Activated naive CD8-positive, alpha-beta T cell treated with anti-CD3 and anti-CD28 coated beads, Interleukin-2, amount 10 ng/mL, durations not matched to agents 7 days and 5 days (primary cell): ENCODE measurements around the gene PARVG. TPM values are rescaled to one million over a fixed set of nuclear protein-coding genes. Genes with fewer than 3 reads are reported as not detected.

Experiments
- ATAC-seq: fragments of 150-1000 bp; cut with Tn5 transposase; one replicate; pipeline ENCODE4 v1.10.0; 2021; ENCODE audit warnings: low read depth, moderate library complexity
- POLR2A ChIA-PET: fragments of 350-600 bp; sonication (Branson Sonifier 250); formaldehyde crosslinking; loops from one replicate; lab custom pipeline; 2021; ENCODE audit warnings: antibody characterized with exemption; lab: Charles Lee
- DNase-seq: peaks from one replicate; pipeline ENCODE4 v3.0.0; 2021
- H3K27ac Mint-ChIP-seq: one replicate; pipeline ENCODE4 v1.8.0; 2022; ENCODE audit warnings: mild to moderate bottlenecking, mixed read lengths
- H3K27me3 Mint-ChIP-seq: one replicate; pipeline ENCODE4 v1.8.0; 2022; ENCODE audit warnings: mild to moderate bottlenecking, moderate library complexity, mixed read lengths
- H3K36me3 Mint-ChIP-seq: one replicate; pipeline ENCODE4 v1.8.0; 2021; ENCODE audit warnings: mild to moderate bottlenecking, mixed read lengths
- H3K4me1 Mint-ChIP-seq: one replicate; pipeline ENCODE4 v1.8.0; 2021; ENCODE audit warnings: mixed read lengths
- H3K4me3 Mint-ChIP-seq: one replicate; pipeline ENCODE4 v1.8.0; 2022; ENCODE audit warnings: mild to moderate bottlenecking, moderate library complexity, mixed read lengths
- H3K9me3 Mint-ChIP-seq: one replicate; pipeline ENCODE4 v1.8.0; 2021; ENCODE audit warnings: mixed read lengths
- total RNA-seq, 2 experiments: library from RNA; stranded (reverse); gene quantifications; one replicate each; pipeline ENCODE4 v1.2.3, GENCODE V29; 2021

Gene PARVG
- total RNA-seq, 2 experiments from 2014 or later = 238 to 241 TPM

DNA sequence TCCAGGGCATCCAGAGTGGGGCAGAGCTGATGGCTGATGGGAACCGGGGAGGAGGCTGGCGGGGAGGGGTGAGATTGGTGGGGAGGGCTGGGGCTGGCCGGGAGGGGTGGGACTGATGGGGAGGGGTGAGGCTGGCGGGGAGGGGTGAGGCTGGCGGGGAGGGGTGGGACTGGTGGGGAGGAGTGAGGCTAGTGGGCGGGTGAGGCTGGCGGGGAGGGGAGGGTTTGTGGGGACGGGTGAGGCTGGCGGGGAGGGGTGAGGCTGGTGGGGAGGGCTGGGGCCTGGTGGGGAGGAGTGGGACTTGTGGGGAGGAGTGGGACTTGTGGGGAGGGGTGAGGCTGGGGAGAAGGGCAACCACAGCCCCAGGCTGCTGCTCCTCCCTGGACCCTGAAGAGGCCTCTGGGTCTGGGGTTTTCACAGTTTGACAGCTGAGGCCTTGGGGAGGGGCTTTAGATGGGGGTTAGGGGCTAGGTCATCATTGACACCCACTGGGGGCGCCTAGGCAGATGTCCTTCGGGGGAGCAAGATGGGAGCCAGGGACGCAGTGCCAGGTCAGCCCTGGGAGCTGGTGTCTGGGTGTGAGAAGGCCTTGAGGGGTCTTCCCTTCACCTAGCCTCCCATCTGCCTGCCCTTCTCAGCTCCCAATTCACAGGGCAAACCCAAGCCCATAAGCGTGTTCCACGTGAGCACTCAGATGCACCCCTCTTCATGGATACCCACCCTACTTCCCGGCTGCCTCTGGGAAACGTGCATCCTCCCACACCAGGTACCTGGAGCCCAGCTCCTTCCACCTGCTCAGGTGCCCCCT, 26.7 kb downstream of the PARVG start:
- Mint-ChIP-seq H3K9me3 (peaks cover 5% of the 10 kb centered on the region), H3K4me3 (no peak overlapping the region), H3K27ac (no peak overlapping the region), H3K27me3 (no peaks in the 10 kb centered on the region), H3K4me1 (peaks cover 10% of the 10 kb centered on the region), H3K36me3 (peaks cover 31% of the 10 kb centered on the region)
- POLR2A ChIA-PET = interaction anchor here (0.8 to 1.4 kb wide), 3 partner anchors 19 to 27 kb away, joined by 3 to 4 read pairs (median 3); partner anchors contain the start of gene PARVG
- DNase-seq (no peak), ATAC-seq (peak; percentile 28)

GRCh38 chr22:44207981-44208317, 27.2 kb downstream of the PARVG start:
- no peak overlapping the region for H3K4me3 Mint-ChIP-seq
- POLR2A ChIA-PET = interaction anchor here (0.8 to 1.4 kb wide), 3 partner anchors 20 to 28 kb away, joined by 3 to 4 read pairs (median 3); partner anchors contain the start of gene PARVG
- no peak for DNase-seq
- ATAC-seq = no peak
- H3K4me1 Mint-ChIP-seq = peaks cover 10% of the 10 kb centered on the region
- peaks cover 5% of the 10 kb centered on the region for H3K9me3 Mint-ChIP-seq
- H3K27ac Mint-ChIP-seq = no peak overlapping the region
- H3K27me3 Mint-ChIP-seq = no peaks in the 10 kb centered on the region
- H3K36me3 Mint-ChIP-seq = peaks cover 25% of the 10 kb centered on the region

GRCh38 chr22:44209343-44209742, 28.6 kb downstream of the PARVG start:
- Mint-ChIP-seq H3K27ac (no peak overlapping the region), H3K36me3 (peaks cover 24% of the 10 kb centered on the region), H3K4me3 (no peak overlapping the region), H3K4me1 (peaks cover 8% of the 10 kb centered on the region), H3K9me3 (peaks cover 5% of the 10 kb centered on the region), H3K27me3 (no peaks in the 10 kb centered on the region)
- no peak for DNase-seq
- POLR2A ChIA-PET = no interaction called here
- ATAC-seq = no peak

DNA sequence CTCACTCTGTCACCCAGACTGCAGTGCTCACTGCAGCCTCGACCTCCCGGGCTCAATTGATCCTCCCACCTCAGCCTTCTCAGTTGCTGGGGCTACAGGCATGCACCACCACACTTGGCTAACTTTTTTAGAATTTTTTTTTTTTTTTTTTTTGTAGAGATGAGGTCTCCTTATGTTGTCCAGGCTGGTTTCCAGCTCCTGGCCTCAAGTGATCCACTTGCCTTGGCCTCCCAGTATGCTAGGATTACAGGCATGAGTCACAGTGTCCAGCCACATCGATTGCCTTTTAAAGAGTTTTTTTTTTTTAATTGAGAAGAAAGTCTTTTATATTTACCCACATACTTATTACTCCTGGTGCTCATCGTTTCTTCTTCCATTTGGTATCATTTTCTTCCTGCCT, 30.0 kb downstream of the PARVG start:
- DNase-seq (no peak), ATAC-seq (no peak)
- POLR2A ChIA-PET = interaction anchor here (0.7 kb wide), 1 partner anchor 186 kb away, joined by 3 read pairs; no protein-coding TSS in a partner anchor
- H3K27ac Mint-ChIP-seq = no peak overlapping the region
- peaks cover 22% of the 10 kb centered on the region for H3K36me3 Mint-ChIP-seq
- no peaks in the 10 kb centered on the region for H3K27me3 Mint-ChIP-seq
- H3K9me3 Mint-ChIP-seq = peaks cover 5% of the 10 kb centered on the region
- no peak overlapping the region for H3K4me3 Mint-ChIP-seq
- peaks cover 8% of the 10 kb centered on the region for H3K4me1 Mint-ChIP-seq

GRCh38 chr22:44211256-44211945, 30.7 kb downstream of the PARVG start:
- DNase-seq (no peak), ATAC-seq (no peak)
- POLR2A ChIA-PET = interaction anchor here (0.7 to 0.9 kb wide), 2 partner anchors 29 to 186 kb away, joined by 3 read pairs; no protein-coding TSS in a partner anchor
- Mint-ChIP-seq H3K27ac (no peak overlapping the region), H3K36me3 (peaks cover 19% of the 10 kb centered on the region), H3K27me3 (no peaks in the 10 kb centered on the region), H3K4me1 (peaks cover 8% of the 10 kb centered on the region), H3K4me3 (no peak overlapping the region), H3K9me3 (peaks cover 5% of the 10 kb centered on the region)

DNA sequence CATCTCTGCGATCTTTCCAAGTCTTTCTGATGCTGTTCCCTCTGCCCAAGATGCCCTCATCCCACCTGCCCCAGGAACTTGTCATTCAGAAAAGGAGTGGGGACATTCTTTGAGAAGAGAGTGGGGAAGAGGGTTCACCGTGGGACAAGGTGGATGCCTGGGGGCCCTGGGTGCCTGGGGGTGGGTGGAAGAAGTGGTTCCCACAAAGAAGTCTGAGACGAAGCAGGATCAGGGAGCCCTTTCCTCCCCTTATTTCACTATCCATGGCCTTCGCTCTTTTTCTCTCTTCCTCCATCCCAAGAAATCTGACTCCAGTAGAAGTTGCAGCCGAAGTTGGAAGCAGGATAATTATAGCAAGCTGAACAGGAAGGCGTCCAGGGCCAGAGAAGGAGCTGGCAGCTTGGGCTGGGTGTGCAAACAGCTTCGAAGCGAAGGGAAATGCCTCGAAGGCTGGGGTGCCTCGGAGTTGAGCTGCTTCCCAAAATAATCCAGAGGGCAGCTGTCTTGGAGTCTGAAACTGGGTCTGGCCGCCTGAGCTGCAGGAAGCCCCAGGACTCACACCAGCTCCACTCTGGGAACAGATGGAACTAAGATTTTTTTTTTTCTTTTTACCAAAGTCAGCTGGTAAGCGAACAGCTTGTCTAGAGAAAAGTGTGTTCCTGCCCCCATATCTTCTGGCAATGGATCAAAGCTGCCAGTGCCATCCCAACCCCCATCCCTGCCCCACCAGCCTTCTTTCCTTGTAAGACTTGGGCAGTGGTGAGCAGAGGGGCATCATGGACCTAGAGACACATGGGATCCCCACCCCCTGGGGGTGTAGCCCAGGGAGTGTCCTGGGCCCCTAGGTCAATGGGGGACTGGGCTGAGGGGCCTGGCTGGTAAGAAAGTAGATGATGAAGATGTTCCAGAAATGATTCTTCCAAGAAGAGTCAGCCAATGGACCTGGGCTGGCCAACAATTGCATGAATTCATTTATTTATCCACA, 31.5 kb downstream of the PARVG start:
- Mint-ChIP-seq H3K4me3 (no peak overlapping the region), H3K4me1 (peaks cover 8% of the 10 kb centered on the region), H3K9me3 (peaks cover 5% of the 10 kb centered on the region), H3K36me3 (peaks cover 21% of the 10 kb centered on the region), H3K27me3 (no peaks in the 10 kb centered on the region), H3K27ac (no peak overlapping the region)
- POLR2A ChIA-PET = interaction anchor here (0.9 kb wide), 1 partner anchor 29 kb away, joined by 3 read pairs; no protein-coding TSS in a partner anchor
- DNase-seq (no peak), ATAC-seq (no peak)

- Mint-ChIP-seq H3K27me3 (no peaks in the 10 kb centered on the region), H3K36me3 (peaks cover 21% of the 10 kb centered on the region), H3K27ac (no peak overlapping the region), H3K9me3 (peaks cover 5% of the 10 kb centered on the region), H3K4me3 (no peak overlapping the region), H3K4me1 (peaks cover 8% of the 10 kb centered on the region)
- ATAC-seq = no peak
- no peak for DNase-seq
- POLR2A ChIA-PET = no interaction called here
These were observed 32.2 kb downstream of the PARVG start for GRCh38 chr22:44212936-44213335.

DNA sequence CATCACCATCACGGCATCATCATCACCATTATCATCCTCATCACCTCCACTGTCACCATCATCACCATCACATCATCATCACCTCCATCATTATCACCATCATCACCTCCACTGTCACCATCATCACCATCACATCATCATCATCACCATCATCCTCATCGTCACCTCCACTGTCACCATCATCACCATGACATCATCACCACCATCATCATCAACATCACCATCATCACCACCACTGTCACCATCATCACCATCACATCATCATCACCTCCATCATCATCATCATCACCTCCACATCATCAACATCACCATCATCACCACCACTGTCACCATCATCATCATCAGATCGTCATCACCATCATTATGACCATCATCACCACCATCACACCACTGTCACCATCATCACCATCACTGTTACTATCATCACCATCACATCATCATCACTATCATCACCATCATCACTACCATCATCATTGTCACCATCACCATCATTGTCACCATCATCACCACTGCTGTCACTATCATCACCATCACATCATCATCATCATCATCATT, 32.8 kb downstream of the PARVG start:
- DNase-seq (no peak), ATAC-seq (no peak)
- no peak overlapping the region for H3K27ac Mint-ChIP-seq
- H3K27me3 Mint-ChIP-seq = no peaks in the 10 kb centered on the region
- H3K9me3 Mint-ChIP-seq = peaks cover 5% of the 10 kb centered on the region
- H3K4me3 Mint-ChIP-seq = no peak overlapping the region
- peaks cover 8% of the 10 kb centered on the region for H3K4me1 Mint-ChIP-seq
- POLR2A ChIA-PET = no interaction called here
- H3K36me3 Mint-ChIP-seq = peaks cover 17% of the 10 kb centered on the region

DNA sequence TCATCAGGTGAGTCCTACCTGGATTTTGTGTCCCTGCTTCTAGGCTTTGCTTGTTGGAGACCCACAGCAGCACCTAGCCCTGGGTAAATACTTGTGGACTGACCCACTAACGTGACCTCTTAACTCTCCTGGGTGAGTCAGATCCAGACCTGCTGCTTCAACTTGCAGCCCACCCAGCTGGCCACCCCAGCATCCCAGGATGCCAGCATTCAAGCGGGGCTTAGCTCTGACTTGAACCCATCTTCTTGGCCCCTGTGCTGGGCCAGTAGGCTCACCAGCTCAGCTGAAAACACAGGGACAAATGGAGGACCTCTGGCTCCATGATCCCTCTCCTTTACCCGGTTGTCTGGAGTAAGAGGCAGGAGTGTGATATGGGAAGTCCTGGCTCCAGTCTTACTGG, 33.5 kb downstream of the PARVG start:
- H3K36me3 Mint-ChIP-seq = peaks cover 13% of the 10 kb centered on the region
- no peaks in the 10 kb centered on the region for H3K27me3 Mint-ChIP-seq
- no peak for ATAC-seq
- no peak overlapping the region for H3K27ac Mint-ChIP-seq
- DNase-seq = no peak
- no peak overlapping the region for H3K4me3 Mint-ChIP-seq
- peaks cover 8% of the 10 kb centered on the region for H3K4me1 Mint-ChIP-seq
- H3K9me3 Mint-ChIP-seq = peaks cover 3% of the 10 kb centered on the region
- POLR2A ChIA-PET = no interaction called here

- Mint-ChIP-seq H3K4me1 (peaks cover 4% of the 10 kb centered on the region), H3K36me3 (peaks cover 8% of the 10 kb centered on the region), H3K9me3 (no peaks in the 10 kb centered on the region)
These were observed 34.0 kb downstream of the PARVG start for GRCh38 chr22:44214764-44215163.

DNA sequence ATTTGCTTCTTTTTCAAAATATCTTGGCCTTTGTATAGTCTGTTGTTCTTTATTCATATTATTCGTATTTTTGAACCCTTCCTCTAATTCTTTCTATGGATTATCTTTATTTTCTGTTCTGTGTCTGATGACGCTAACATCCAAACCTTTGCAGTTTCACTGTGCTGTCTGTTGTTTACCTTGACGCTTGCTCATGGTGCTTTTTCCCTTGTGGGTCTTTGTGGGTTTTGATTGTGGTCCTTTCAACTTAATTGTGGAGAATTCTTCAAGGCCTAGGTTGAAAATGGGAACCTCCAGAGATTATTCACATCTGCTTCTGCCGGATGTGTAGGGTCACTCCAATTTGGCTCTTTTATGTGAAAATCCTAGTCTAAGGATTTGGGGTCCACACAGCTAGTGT, 34.6 kb downstream of the PARVG start:
- no peak for DNase-seq
- POLR2A ChIA-PET = no interaction called here
- Mint-ChIP-seq H3K9me3 (no peaks in the 10 kb centered on the region), H3K4me1 (no peaks in the 10 kb centered on the region), H3K27ac (no peak overlapping the region), H3K4me3 (no peak overlapping the region), H3K27me3 (no peaks in the 10 kb centered on the region), H3K36me3 (peaks cover 4% of the 10 kb centered on the region)
- no peak for ATAC-seq

More at GRCh38 chr22:44214764-44215163, 34.0 kb downstream of the PARVG start:
- no peaks in the 10 kb centered on the region for H3K27me3 Mint-ChIP-seq
- H3K4me3 Mint-ChIP-seq = no peak overlapping the region
- ATAC-seq (no peak), DNase-seq (no peak)
- no peak overlapping the region for H3K27ac Mint-ChIP-seq
- POLR2A ChIA-PET = no interaction called here

- H3K9me3 Mint-ChIP-seq = no peaks in the 10 kb centered on the region
- POLR2A ChIA-PET = no interaction called here
- no peak for DNase-seq
- no peak overlapping the region for H3K27ac Mint-ChIP-seq
- H3K27me3 Mint-ChIP-seq = no peaks in the 10 kb centered on the region
- peaks cover 2% of the 10 kb centered on the region for H3K36me3 Mint-ChIP-seq
- H3K4me3 Mint-ChIP-seq = no peak overlapping the region
- no peaks in the 10 kb centered on the region for H3K4me1 Mint-ChIP-seq
- no peak for ATAC-seq
These were observed 36.6 kb downstream of the PARVG start for GRCh38 chr22:44217346-44217745.
